ENCODE results near the gene TNIK.
"Not testable (repeated sequence)": the region's sequence is repeated elsewhere in the genome, so short reads cannot be mapped to it uniquely, and the experiment has no call there.

Gene TNIK

DNA sequence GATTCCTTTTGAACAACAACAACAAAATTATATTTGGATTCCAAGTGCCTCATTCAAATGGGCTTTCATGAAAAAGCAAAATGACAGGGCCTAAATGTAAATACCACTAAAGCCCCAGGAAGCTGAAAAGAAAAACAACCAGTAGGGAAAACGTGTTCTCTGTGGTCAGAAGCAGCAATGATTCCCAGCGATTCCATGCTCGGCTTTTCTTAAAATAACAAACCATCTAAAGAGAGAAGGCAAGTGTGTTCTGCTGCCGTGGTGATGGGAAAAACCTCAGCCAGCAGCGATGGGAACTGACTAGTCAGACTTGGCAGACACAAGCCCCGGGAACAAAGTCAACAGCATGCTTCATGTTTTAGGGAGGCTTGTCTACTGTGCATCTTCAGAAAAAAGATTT is 153.6 kb downstream of the TNIK start:
- no peaks in the 10 kb centered on the region for H3K79me2 ChIP-seq (ENCODE audit: insufficient read depth, low read length)
- no peak overlapping the region for H3K9ac ChIP-seq (ENCODE audit: low read length)
- no peaks in the 10 kb centered on the region for H3F3A ChIP-seq (ENCODE audit: insufficient read depth, low read length)
- no peak for TF ChIP-seq EZH2 (IDR thresholded peaks at IDR 0.05; ENCODE audit: borderline replicate concordance, low read length)
- TF ChIP-seq, protein P1, sequence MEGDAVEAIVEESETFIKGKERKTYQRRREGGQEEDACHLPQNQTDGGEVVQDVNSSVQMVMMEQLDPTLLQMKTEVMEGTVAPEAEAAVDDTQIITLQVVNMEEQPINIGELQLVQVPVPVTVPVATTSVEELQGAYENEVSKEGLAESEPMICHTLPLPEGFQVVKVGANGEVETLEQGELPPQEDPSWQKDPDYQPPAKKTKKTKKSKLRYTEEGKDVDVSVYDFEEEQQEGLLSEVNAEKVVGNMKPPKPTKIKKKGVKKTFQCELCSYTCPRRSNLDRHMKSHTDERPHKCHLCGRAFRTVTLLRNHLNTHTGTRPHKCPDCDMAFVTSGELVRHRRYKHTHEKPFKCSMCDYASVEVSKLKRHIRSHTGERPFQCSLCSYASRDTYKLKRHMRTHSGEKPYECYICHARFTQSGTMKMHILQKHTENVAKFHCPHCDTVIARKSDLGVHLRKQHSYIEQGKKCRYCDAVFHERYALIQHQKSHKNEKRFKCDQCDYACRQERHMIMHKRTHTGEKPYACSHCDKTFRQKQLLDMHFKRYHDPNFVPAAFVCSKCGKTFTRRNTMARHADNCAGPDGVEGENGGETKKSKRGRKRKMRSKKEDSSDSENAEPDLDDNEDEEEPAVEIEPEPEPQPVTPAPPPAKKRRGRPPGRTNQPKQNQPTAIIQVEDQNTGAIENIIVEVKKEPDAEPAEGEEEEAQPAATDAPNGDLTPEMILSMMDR (IDR thresholded peaks at IDR 0.05; ENCODE audit: low read length): no peak
- H3K9me3 ChIP-seq (ENCODE audit: low read length): no peaks in the 10 kb centered on the region
- no peaks in the 10 kb centered on the region for H3K27me3 ChIP-seq (ENCODE audit: insufficient read depth, low read length)
- H2AFZ ChIP-seq (ENCODE audit: low read length): no peak overlapping the region
- H3K4me2 ChIP-seq (ENCODE audit: low read length): no peak overlapping the region
- no peaks in the 10 kb centered on the region for H4K20me1 ChIP-seq (ENCODE audit: insufficient read depth, low read length)
- H3K36me3 ChIP-seq (ENCODE audit: insufficient read depth, low read length): no peaks in the 10 kb centered on the region
- no peak overlapping the region for H3K4me3 ChIP-seq (ENCODE audit: low read depth, low read length, poor library complexity, severe bottlenecking)
- H3K4me1 ChIP-seq (ENCODE audit: insufficient read depth, low read length, severe bottlenecking): no peaks in the 10 kb centered on the region
- no peak overlapping the region for H3K27ac ChIP-seq (ENCODE audit: low read depth, low read length, poor library complexity, severe bottlenecking)
- H3K9me2 ChIP-seq (ENCODE audit: low read depth, low read length): no peaks in the 10 kb centered on the region

DNA sequence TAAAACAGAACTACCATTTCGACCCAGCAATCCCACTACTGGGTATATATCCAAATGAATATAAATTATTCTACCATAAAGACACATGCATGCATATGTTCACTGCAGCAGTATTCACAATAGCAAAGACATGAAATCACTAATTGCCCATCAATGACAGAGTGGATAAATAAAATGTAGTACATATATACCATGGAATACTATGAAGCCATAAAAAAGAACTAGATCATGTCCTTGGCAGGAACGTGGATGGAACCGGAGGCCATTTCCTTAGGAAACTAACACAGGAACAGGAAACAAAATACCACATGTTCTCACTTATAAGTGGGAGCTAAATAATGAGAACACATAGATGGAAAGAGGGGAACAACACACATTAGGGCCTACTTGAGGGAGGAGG is 154.4 kb downstream of the TNIK start:
- not testable (repeated sequence) for H3K79me2 ChIP-seq (ENCODE audit: insufficient read depth, low read length); H3F3A ChIP-seq (ENCODE audit: insufficient read depth, low read length); H3K27me3 ChIP-seq (ENCODE audit: insufficient read depth, low read length); H3K36me3 ChIP-seq (ENCODE audit: insufficient read depth, low read length); H2AFZ ChIP-seq (ENCODE audit: low read length); H3K9me2 ChIP-seq (ENCODE audit: low read depth, low read length); H3K4me3 ChIP-seq (ENCODE audit: low read depth, low read length, poor library complexity, severe bottlenecking); H4K20me1 ChIP-seq (ENCODE audit: insufficient read depth, low read length); H3K4me1 ChIP-seq (ENCODE audit: insufficient read depth, low read length, severe bottlenecking); H3K9ac ChIP-seq (ENCODE audit: low read length); H3K4me2 ChIP-seq (ENCODE audit: low read length); H3K9me3 ChIP-seq (ENCODE audit: low read length); H3K27ac ChIP-seq (ENCODE audit: low read depth, low read length, poor library complexity, severe bottlenecking)

DNA sequence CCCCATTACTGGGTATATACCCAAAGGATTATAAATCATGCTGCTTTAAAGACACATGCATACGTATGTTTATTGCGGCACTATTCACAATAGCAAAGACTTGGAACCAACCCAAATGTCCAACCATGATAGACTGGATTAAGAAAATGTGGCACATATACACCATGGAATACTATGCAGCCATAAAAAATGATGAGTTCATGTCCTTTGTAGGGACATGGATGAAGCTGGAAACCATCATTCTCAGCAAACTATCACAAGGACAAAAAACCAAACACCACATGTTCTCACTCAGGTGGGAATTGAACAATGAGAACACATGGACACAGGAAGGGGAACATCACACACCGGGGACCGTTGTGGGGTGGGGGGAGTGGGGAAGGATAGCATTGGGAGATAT is 155.7 kb downstream of the TNIK start:
- H3F3A ChIP-seq (ENCODE audit: insufficient read depth, low read length); H3K79me2 ChIP-seq (ENCODE audit: insufficient read depth, low read length); H3K4me2 ChIP-seq (ENCODE audit: low read length); H3K4me3 ChIP-seq (ENCODE audit: low read depth, low read length, poor library complexity, severe bottlenecking); H3K36me3 ChIP-seq (ENCODE audit: insufficient read depth, low read length); H3K9ac ChIP-seq (ENCODE audit: low read length); H4K20me1 ChIP-seq (ENCODE audit: insufficient read depth, low read length); H3K9me2 ChIP-seq (ENCODE audit: low read depth, low read length); H2AFZ ChIP-seq (ENCODE audit: low read length); H3K4me1 ChIP-seq (ENCODE audit: insufficient read depth, low read length, severe bottlenecking); H3K9me3 ChIP-seq (ENCODE audit: low read length); H3K27ac ChIP-seq (ENCODE audit: low read depth, low read length, poor library complexity, severe bottlenecking); H3K27me3 ChIP-seq (ENCODE audit: insufficient read depth, low read length): not testable (repeated sequence)

DNA sequence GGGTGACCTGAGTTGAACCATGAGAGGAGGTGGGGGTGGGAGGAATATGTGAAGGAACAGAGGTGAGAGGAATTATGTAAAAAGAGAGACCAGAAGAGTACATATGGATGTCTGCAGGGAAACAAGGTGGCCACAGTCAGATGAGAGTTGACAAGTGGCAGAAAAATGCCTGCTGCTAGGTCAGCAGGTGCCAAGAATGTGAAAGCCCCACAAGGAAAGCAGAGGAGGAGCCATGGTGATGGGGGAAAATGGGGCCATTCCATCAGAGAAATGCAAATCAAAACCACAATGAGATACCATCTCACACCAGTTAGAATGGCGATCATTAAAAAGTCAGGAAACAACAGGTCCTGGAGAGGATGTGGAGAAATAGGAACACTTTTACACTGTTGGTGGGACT is 156.2 kb downstream of the TNIK start:
- H3K9me2 ChIP-seq (ENCODE audit: low read depth, low read length); H3K9ac ChIP-seq (ENCODE audit: low read length); H3K79me2 ChIP-seq (ENCODE audit: insufficient read depth, low read length); H3K27me3 ChIP-seq (ENCODE audit: insufficient read depth, low read length); H3K4me2 ChIP-seq (ENCODE audit: low read length); H3K4me3 ChIP-seq (ENCODE audit: low read depth, low read length, poor library complexity, severe bottlenecking); H3K27ac ChIP-seq (ENCODE audit: low read depth, low read length, poor library complexity, severe bottlenecking); H3K36me3 ChIP-seq (ENCODE audit: insufficient read depth, low read length); H3K9me3 ChIP-seq (ENCODE audit: low read length); H3F3A ChIP-seq (ENCODE audit: insufficient read depth, low read length); H4K20me1 ChIP-seq (ENCODE audit: insufficient read depth, low read length); H2AFZ ChIP-seq (ENCODE audit: low read length); H3K4me1 ChIP-seq (ENCODE audit: insufficient read depth, low read length, severe bottlenecking): not testable (repeated sequence)

DNA sequence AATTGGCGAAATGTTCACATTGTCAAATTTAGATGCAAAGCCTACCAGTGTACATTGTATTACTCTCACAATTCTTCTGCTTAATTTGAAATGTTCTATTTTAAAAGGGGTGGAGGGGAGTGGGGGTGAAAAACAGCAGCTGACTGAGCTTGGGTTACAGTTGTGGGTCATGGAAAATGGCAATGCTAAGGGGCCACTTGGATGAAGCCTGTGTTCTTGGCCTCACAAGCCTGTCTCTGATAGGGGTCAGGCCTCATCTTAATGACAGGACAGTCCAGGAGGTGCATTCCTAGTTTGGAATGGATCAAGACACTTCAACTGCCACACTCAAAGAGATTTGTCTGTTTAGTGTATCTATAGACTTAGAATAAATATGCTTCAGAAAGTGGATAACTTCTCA is 158.2 kb downstream of the TNIK start:
- Histone ChIP-seq H3K27me3 (ENCODE audit: insufficient read depth, low read length) (no peaks in the 10 kb centered on the region), H3K4me1 (ENCODE audit: insufficient read depth, low read length, severe bottlenecking) (no peaks in the 10 kb centered on the region), H4K20me1 (ENCODE audit: insufficient read depth, low read length) (no peaks in the 10 kb centered on the region), H3F3A (ENCODE audit: insufficient read depth, low read length) (no peaks in the 10 kb centered on the region), H3K9ac (ENCODE audit: low read length) (no peak overlapping the region), H3K79me2 (ENCODE audit: insufficient read depth, low read length) (no peaks in the 10 kb centered on the region), H3K9me2 (ENCODE audit: low read depth, low read length) (no peaks in the 10 kb centered on the region), H2AFZ (ENCODE audit: low read length) (no peak overlapping the region), H3K9me3 (ENCODE audit: low read length) (no peaks in the 10 kb centered on the region), H3K36me3 (ENCODE audit: insufficient read depth, low read length) (no peaks in the 10 kb centered on the region), H3K27ac (ENCODE audit: low read depth, low read length, poor library complexity, severe bottlenecking) (no peak overlapping the region), H3K4me2 (ENCODE audit: low read length) (no peak overlapping the region), H3K4me3 (ENCODE audit: low read depth, low read length, poor library complexity, severe bottlenecking) (no peak overlapping the region)
- TF ChIP-seq, protein P1 (IDR thresholded peaks at IDR 0.05; ENCODE audit: low read length): no peak
- TF ChIP-seq EZH2 (IDR thresholded peaks at IDR 0.05; ENCODE audit: borderline replicate concordance, low read length): no peak

Measured in OCI-LY1 (cell line).